HepG2 (cell line): ENCODE measurements around the gene S100Z. TPM values are rescaled to one million over a fixed set of nuclear protein-coding genes. Genes with fewer than 3 reads are reported as not detected.

Source experiments
- ATAC-seq: fragments of 200-7000 bp; cut with Tn5 transposase; 3 replicates; pipeline ENCODE4 v1.9.1; 2020; ENCODE audit warnings: mild to moderate bottlenecking, moderate library complexity
- BruUV-seq: library from RNA; stranded (reverse); fragments of 400-500 nt; replicated peaks from 2 replicates; lab custom pipeline; 2021; lab: Mats Ljungman, UMichigan
- CTCF ChIA-PET: fragments of 300-600 bp; formaldehyde crosslinking; extraction: SDS; loops from one replicate; lab custom pipeline; 2021; ENCODE audit warnings: low total read pairs, inconsistent platforms, low intra/inter-chr PET ratio; lab: Yijun Ruan, JAX
- POLR2A ChIA-PET: fragments of 350-600 bp; sonication (Branson Sonifier 250); formaldehyde crosslinking; loops from one replicate; lab custom pipeline; 2020; ENCODE audit warnings: antibody characterized with exemption, inconsistent platforms; lab: Yijun Ruan, JAX
- DNase-seq: peaks from one replicate; pipeline ENCODE4 v3.0.0-alpha.2; 2015; ENCODE audit warnings: low spot score
- FAIRE-seq: peaks from 3 replicates; lab custom pipeline; 2011; peaks lifted over from hg19 to GRCh38; lab: Jason Lieb, UNC
- H2AFZ ChIP-seq: one replicate; pipeline ENCODE4 v1.6.1; 2011; ENCODE audit warnings: low read length, inconsistent platforms
- H3K27ac ChIP-seq: fragments of 300-600 bp; 3 replicates; pipeline ENCODE4 v1.8.0; 2011; ENCODE audit warnings: mixed run types, mild to moderate bottlenecking, mixed read lengths, low read length, inconsistent platforms; ENCODE audit not compliant: insufficient read depth; ENCODE audit errors: extremely low read length
- H3K27me3 ChIP-seq, 2 experiments: fragments of 200-600 bp in 1 of 2; 2 replicates in 1 of 2; 3 replicates in 1 of 2; pipeline versions ENCODE4 v1.6.0 to v1.8.0; 2011; ENCODE audit warnings: low read length in 2 of 2, mild to moderate bottlenecking in 2 of 2, moderate library complexity in 2 of 2, inconsistent platforms in 1 of 2; ENCODE audit not compliant: insufficient read depth in 2 of 2, control insufficient read depth in 1 of 2
- H3K36me3 ChIP-seq, 2 experiments: fragments of 200-600 bp in 1 of 2; replicated peaks in 1 of 2; 2 replicates in 1 of 2; 3 replicates in 1 of 2; pipeline versions ENCODE4 v1.5.1 to v1.8.0; 2011; ENCODE audit warnings: low read length in 2 of 2, inconsistent platforms in 1 of 2; ENCODE audit not compliant: insufficient read depth in 2 of 2, control insufficient read depth in 1 of 2
- H3K4me1 ChIP-seq: 2 replicates; pipeline ENCODE4 v1.5.1; 2012; ENCODE audit warnings: low read length, inconsistent platforms; ENCODE audit not compliant: insufficient read depth
- H3K4me2 ChIP-seq: 2 replicates; pipeline ENCODE4 v1.6.0; 2011; ENCODE audit warnings: low read depth, low read length, inconsistent platforms
- H3K4me3 ChIP-seq, 3 experiments: fragments of 200-600 bp in 1 of 3; sonication (generic), shearing (Covaris generic) in 1 of 3; replicated peaks in 1 of 3; 2 replicates each; pipeline ENCODE4 v1.5.1; 2011 to 2016; ENCODE audit warnings: low read length in 3 of 3, inconsistent platforms in 2 of 3, low read depth in 2 of 3, mild to moderate bottlenecking in 2 of 3, control low read depth in 1 of 3, mixed read lengths in 1 of 3; ENCODE audit not compliant: insufficient read depth in 1 of 3
- H3K79me2 ChIP-seq: one replicate; pipeline ENCODE4 v1.6.1; 2011; ENCODE audit warnings: low read length, inconsistent platforms; ENCODE audit not compliant: insufficient read depth
- H3K9ac ChIP-seq: 2 replicates; pipeline ENCODE4 v1.6.0; 2011; ENCODE audit warnings: mild to moderate bottlenecking, low read depth, low read length, inconsistent platforms; ENCODE audit not compliant: insufficient read depth
- H3K9me3 ChIP-seq: 2 replicates; pipeline ENCODE4 v1.5.1; 2012; ENCODE audit warnings: mild to moderate bottlenecking, low read length
- H4K20me1 ChIP-seq: 2 replicates; pipeline ENCODE4 v1.6.0; 2011; ENCODE audit warnings: inconsistent platforms, mild to moderate bottlenecking, low read length, moderate library complexity; ENCODE audit not compliant: insufficient read depth
- GATAD2A ChIP-seq: IDR thresholded peaks from 2 replicates; pipeline ENCODE4 v1.6.1; 2016
- HDAC6 ChIP-seq: fragments of 200-600 bp; sonication (generic); IDR thresholded peaks from 2 replicates; pipeline ENCODE4 v1.7.0; 2017; ENCODE audit warnings: mild to moderate bottlenecking, antibody characterized with exemption, low read length, low read depth
- MED1 ChIP-seq: sonication (generic); formaldehyde crosslinking; IDR thresholded peaks from 2 replicates; pipeline ENCODE4 v1.4.0; 2020; ENCODE audit warnings: missing genetic modification reagents
- POLR2A ChIP-seq, 2 experiments: IDR thresholded peaks; 2 replicates each; pipeline ENCODE4 v1.6.1; 2011; ENCODE audit warnings: low read depth in 2 of 2, low read length in 2 of 2, mild to moderate bottlenecking in 1 of 2, moderate library complexity in 1 of 2; ENCODE audit not compliant: insufficient read depth in 1 of 2
- SSRP1 ChIP-seq: IDR thresholded peaks from 2 replicates; pipeline ENCODE4 v1.6.1; 2016; ENCODE audit warnings: control low read depth
- ZNF784 ChIP-seq: sonication (generic); formaldehyde crosslinking; IDR thresholded peaks from 2 replicates; pipeline ENCODE4 v1.5.1; 2020; ENCODE audit warnings: missing genetic modification reagents, mild to moderate bottlenecking, borderline replicate concordance
- WGBS: methylation state at CpG from one replicate; pipeline ENCODE4 v1.1.6; 2017; ENCODE audit warnings: low lambda C conversion rate; 5-methylcytosine and 5-hydroxymethylcytosine counted together
- in situ Hi-C: cut with HindIII; loops from 2 replicates; pipeline ENCODE4 v1.10.0; 2017; ENCODE audit warnings: low pct_unique_long_range_greater_than_20kb; ENCODE audit not compliant: extremely low pct_ligation_motif_present
- intact Hi-C: fragments of 100-400 bp; cut with micrococcal nuclease; formaldehyde crosslinking; loops from one replicate; pipeline ENCODE4 v1.10.0; 2022; ENCODE audit not compliant: unreplicated experiment
- polyA plus RNA-seq, 8 experiments: library from polyadenylated mRNA; depleted of rRNA in 3 of 8; stranded (reverse) in 7 of 8; unstranded in 1 of 8; fragments of >200 nt; fragmentation: Illumina TruSeq in 4 of 8; extraction: Trizol in 4 of 8; gene quantifications; 2 replicates each; pipeline versions ENCODE4 v1.2.1 to v1.2.3, GENCODE V29; 2011 to 2016; ENCODE audit warnings: low read depth in 4 of 8, missing spikeins in 1 of 8, mixed read lengths in 1 of 8; ENCODE audit not compliant: insufficient read depth in 1 of 8
- total RNA-seq, 5 experiments: library from RNA; depleted of rRNA; stranded (reverse); fragments of >200 nt; fragmentation: Illumina TruSeq; extraction: Trizol; gene quantifications; 2 replicates each; pipeline ENCODE4 v1.2.3, GENCODE V29; 2016; ENCODE audit warnings: low read depth in 1 of 5
- TF ChIP-seq, protein P1 (sequence below): IDR thresholded peaks from 2 replicates; pipeline ENCODE4 v1.6.1; 2016; ENCODE audit warnings: low read depth, control low read depth

Gene S100Z
- total and polyA plus RNA-seq, 2 of the 13 experiments (the other 11 are each of a cell fraction or from before 2014, with no cell fraction given) = 0.22 TPM; not detected in 1

- Histone ChIP-seq H4K20me1 (no peaks in the 10 kb centered on the region), H3K4me3 (no peak overlapping the region), H3K79me2 (no peaks in the 10 kb centered on the region), H3K27me3 (no peaks in the 10 kb centered on the region), H3K9ac (no peak overlapping the region), H2AFZ (no peak overlapping the region), H3K36me3 (no peaks in the 10 kb centered on the region), H3K4me2 (no peak overlapping the region), H3K9me3 (no peaks in the 10 kb centered on the region), H3K27ac (no peak overlapping the region), H3K4me1 (peaks cover 10% of the 10 kb centered on the region; the same call in 1 of the 2 replicates)
- 44% methylated on average over 8 of the region's 10 CpGs for WGBS
- DNase-seq (no peak), FAIRE-seq (no peak), ATAC-seq (no peak)
- BruUV-seq = no TSS peak
- ChIA-PET CTCF (no interaction called here), POLR2A (no interaction called here)
- intact Hi-C loops = no loop called here
- TF ChIP-seq ZNF784 (CRISPR knock-in tag) = no peak
- TF ChIP-seq MED1 (CRISPR knock-in tag) = no peak
- TF ChIP-seq GATAD2A = no peak
- TF ChIP-seq HDAC6 = no peak
- TF ChIP-seq SSRP1 (CRISPR knock-in tag) = no peak
- in situ Hi-C loops = no loop called here
These were observed 9.9 kb downstream of the S100Z start for GRCh38 chr5:76859591-76860247.

- no peaks in the 10 kb centered on the region for H3K9me3 ChIP-seq
- no peaks in the 10 kb centered on the region for H3K27me3 ChIP-seq
- TF ChIP-seq POLR2A (IDR thresholded peaks at IDR 0.05; ENCODE audit: insufficient read depth in 1 of 2, low read depth in 2 of 2, low read length in 2 of 2) = no peak
- TF ChIP-seq, protein P1, sequence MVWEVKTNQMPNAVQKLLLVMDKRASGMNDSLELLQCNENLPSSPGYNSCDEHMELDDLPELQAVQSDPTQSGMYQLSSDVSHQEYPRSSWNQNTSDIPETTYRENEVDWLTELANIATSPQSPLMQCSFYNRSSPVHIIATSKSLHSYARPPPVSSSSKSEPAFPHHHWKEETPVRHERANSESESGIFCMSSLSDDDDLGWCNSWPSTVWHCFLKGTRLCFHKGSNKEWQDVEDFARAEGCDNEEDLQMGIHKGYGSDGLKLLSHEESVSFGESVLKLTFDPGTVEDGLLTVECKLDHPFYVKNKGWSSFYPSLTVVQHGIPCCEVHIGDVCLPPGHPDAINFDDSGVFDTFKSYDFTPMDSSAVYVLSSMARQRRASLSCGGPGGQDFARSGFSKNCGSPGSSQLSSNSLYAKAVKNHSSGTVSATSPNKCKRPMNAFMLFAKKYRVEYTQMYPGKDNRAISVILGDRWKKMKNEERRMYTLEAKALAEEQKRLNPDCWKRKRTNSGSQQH (CRISPR knock-in tag) = no peak
- intact Hi-C loops (no loop called here), in situ Hi-C loops (no loop called here)
- H3K27ac ChIP-seq = no peak overlapping the region
- FAIRE-seq = no peak
- CTCF ChIA-PET = no interaction called here
- no peaks in the 10 kb centered on the region for H3K79me2 ChIP-seq
- no peak overlapping the region for H3K9ac ChIP-seq
- no TSS peak for BruUV-seq
- H3K4me2 ChIP-seq = no peak overlapping the region
- no peak overlapping the region for H2AFZ ChIP-seq
- no peak for DNase-seq
- no peak for ATAC-seq
- POLR2A ChIA-PET = no interaction called here
- no peaks in the 10 kb centered on the region for H3K4me1 ChIP-seq
- H3K4me3 ChIP-seq = no peak overlapping the region
- 40% methylated on average over 5 of the region's 5 CpGs for WGBS
- no peaks in the 10 kb centered on the region for H3K36me3 ChIP-seq
- H4K20me1 ChIP-seq = no peaks in the 10 kb centered on the region
These were observed 11.8 kb downstream of the S100Z start for GRCh38 chr5:76861612-76862011.
